ENCODE data around the gene RNASE12. TPM values are rescaled to one million over a fixed set of nuclear protein-coding genes. Genes with fewer than 3 reads are reported as not detected.
"Not testable (repeated sequence)": the region's sequence is repeated elsewhere in the genome, so short reads cannot be mapped to it uniquely, and the experiment has no call there.

RNASE12 gene
- total RNA-seq, 1 donor from 2014 or later = not detected

DNA sequence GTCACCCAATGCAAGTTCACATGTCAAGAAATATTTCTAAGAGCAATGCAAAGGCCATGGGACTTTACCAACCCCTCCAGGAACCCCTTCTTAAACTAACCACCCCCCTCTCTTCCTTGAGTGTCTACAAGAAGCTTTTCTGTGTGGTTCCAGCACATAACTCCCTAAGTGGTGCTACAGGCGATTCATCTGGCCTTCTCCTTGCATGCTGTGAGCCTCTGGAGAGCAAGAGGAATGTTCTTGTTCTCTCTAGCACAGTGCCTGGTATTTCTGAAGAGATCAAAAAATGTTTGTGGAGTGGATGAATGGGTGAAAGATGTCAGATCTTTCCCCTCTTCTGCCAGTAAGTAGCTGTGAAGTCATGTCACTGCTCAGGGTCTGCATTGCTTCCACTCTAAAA is 5.9 kb upstream of the RNASE12 start:
- no peaks in the 10 kb centered on the region for H3K9me3 ChIP-seq
- H3K36me3 ChIP-seq = no peaks in the 10 kb centered on the region
- no peaks in the 10 kb centered on the region for H3K4me1 ChIP-seq
- ATAC-seq (peak; percentile 88), DNase-seq (no peak)
- H3K4me3 ChIP-seq = no peak overlapping the region
- TF ChIP-seq, protein P1, sequence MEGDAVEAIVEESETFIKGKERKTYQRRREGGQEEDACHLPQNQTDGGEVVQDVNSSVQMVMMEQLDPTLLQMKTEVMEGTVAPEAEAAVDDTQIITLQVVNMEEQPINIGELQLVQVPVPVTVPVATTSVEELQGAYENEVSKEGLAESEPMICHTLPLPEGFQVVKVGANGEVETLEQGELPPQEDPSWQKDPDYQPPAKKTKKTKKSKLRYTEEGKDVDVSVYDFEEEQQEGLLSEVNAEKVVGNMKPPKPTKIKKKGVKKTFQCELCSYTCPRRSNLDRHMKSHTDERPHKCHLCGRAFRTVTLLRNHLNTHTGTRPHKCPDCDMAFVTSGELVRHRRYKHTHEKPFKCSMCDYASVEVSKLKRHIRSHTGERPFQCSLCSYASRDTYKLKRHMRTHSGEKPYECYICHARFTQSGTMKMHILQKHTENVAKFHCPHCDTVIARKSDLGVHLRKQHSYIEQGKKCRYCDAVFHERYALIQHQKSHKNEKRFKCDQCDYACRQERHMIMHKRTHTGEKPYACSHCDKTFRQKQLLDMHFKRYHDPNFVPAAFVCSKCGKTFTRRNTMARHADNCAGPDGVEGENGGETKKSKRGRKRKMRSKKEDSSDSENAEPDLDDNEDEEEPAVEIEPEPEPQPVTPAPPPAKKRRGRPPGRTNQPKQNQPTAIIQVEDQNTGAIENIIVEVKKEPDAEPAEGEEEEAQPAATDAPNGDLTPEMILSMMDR (IDR thresholded peaks at IDR 0.05) = no peak
- intact Hi-C loops (cut with DNase I) = no loop called here
- H3K27ac ChIP-seq = no peak overlapping the region
- no peaks in the 10 kb centered on the region for H3K27me3 ChIP-seq

DNA sequence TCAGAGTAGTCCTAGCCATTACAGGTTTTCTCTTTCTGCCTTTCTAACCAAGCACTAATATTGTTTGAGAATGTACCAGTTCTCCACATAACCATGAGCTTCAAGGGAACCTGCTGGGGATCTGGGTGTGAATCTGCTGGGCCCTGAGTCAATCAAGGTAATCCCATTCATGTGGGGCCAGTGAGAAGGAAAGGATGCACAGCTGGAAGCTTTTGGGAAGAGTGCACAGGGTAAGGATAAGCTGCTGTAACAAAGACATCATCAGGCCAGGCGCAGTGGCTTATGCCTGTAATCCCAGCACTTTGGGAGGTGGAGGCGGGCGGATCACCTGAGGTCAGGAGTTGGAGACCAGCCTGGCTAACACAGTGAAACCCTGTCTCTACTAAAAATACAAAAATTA is 4.5 kb upstream of the RNASE12 start:
- H3K27me3 ChIP-seq; intact Hi-C loops (cut with DNase I); DNase-seq; H3K4me1 ChIP-seq; ATAC-seq; H3K4me3 ChIP-seq; H3K27ac ChIP-seq; H3K9me3 ChIP-seq; H3K36me3 ChIP-seq: not testable (repeated sequence)

DNA sequence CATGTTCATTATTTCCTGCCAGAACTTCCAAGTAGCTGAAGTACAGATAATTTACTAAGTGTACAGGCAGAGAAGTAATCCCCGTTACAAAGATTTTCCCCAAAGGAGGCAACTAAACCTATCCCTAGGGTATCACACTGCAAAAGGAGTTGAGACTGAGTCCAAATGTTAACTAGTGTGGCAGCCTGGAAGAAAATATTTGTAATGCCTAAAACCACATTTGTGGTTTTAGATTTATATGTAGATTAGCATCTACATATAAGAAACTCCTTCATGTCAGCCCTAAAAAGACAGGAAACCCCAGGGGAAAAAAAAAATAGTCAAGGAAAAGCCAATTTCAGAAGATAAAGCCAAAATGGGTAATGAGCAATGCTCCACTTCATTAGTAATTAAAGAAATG is 1.4 kb upstream of the RNASE12 start:
- Histone ChIP-seq H3K27ac (no peak overlapping the region), H3K4me3 (no peak overlapping the region), H3K9me3 (no peaks in the 10 kb centered on the region), H3K36me3 (no peaks in the 10 kb centered on the region), H3K4me1 (no peaks in the 10 kb centered on the region), H3K27me3 (no peaks in the 10 kb centered on the region)
- intact Hi-C loops (cut with DNase I) = no loop called here
- ATAC-seq (no peak), DNase-seq (no peak)
- TF ChIP-seq, protein P1 (IDR thresholded peaks at IDR 0.05) = no peak

DNA sequence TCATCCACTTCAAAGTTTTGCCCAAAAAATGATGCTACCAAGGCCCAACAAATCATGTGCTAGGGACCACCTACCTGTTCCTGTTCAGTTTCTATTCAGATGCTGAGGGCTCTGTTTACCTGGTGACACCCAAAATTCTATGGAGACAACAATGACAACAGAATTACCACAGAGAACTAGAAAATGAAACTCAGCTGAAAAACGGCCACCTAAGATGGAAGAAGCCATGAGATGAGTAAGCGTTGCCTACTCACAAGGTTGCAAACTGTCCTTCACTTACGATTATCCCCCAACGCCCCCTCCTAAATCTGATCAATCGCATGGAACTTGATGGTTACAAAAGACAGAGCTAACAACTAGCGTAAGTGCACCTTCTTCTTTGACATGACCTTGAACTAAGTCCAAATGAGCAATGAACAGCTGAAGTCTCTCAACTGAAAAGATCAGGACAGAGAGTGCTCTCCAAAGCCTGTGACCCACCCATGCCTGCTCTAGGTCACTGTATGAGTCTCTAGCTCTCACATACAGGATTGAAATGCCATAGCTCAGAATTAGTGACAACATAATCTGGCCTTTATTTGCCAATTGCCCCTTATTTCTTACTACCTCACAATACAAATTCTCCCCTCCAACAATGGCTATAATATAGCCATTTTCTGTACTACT is 3.6 kb downstream of the RNASE12 start, which contains the start of gene RNASE11:
TSS of gene RNASE11 (minus strand) at position 513 of the 666 bp plus-strand sequence.
- no peak for ATAC-seq
- no peaks in the 10 kb centered on the region for H3K9me3 ChIP-seq
- H3K36me3 ChIP-seq = no peaks in the 10 kb centered on the region
- no peak within 1 kb of the TSS for H3K4me3 ChIP-seq
- H3K27ac ChIP-seq = no peak within 1 kb of the TSS
- H3K4me1 ChIP-seq = no peaks in the 10 kb centered on the region
- TF ChIP-seq, protein P1 (IDR thresholded peaks at IDR 0.05) = no peak
- no peaks in the 10 kb centered on the region for H3K27me3 ChIP-seq
- no peak for DNase-seq
- intact Hi-C loops (cut with DNase I) = no loop called here

DNA sequence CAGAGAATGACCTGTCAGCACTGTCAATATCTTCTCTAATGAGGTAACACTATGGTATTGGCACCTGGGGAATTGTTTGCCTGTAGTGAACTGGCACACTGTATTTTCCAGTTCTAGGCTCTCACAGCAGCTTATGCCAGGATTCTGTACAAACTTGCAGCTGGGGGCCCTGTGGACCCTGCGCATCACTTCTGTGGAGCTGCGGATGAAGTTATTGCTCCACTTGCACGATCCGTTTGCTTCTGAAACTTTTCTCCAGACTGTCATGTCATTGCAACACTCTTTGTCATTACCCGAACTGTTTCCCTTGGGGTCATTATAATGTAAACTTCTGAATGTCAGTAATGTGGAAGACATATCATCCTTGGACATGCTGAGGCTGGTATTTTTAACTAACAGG is 7.3 kb downstream of the RNASE12 start:
- Histone ChIP-seq H3K36me3 (no peaks in the 10 kb centered on the region), H3K4me1 (no peaks in the 10 kb centered on the region), H3K27ac (no peak overlapping the region), H3K9me3 (no peaks in the 10 kb centered on the region), H3K27me3 (no peaks in the 10 kb centered on the region), H3K4me3 (no peak overlapping the region)
- intact Hi-C loops (cut with DNase I) = no loop called here
- no peak for DNase-seq
- no peak for ATAC-seq
- TF ChIP-seq, protein P1 (IDR thresholded peaks at IDR 0.05) = no peak

DNA sequence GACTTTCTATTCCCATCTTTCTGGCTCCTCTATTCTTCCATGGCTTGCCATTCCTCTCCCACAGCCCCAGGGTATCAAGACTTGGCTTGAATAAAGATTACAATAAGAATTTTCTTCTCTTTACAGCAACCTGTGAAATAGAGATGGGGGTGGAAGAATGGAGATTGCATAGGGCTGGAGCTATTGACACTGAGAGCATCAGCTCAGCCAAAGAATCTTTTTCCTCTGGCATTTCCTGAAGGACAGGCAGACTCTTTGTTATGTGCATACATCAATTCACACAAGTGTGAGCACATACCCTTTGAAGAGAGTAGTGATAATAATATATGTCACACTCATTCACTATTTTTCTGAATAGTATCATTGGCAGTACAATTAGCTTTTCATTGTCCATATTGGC is 8.0 kb downstream of the RNASE12 start:
- intact Hi-C loops (cut with DNase I) = no loop called here
- no peaks in the 10 kb centered on the region for H3K27me3 ChIP-seq
- H3K36me3 ChIP-seq = no peaks in the 10 kb centered on the region
- no peak overlapping the region for H3K27ac ChIP-seq
- no peak for ATAC-seq
- TF ChIP-seq, protein P1 (IDR thresholded peaks at IDR 0.05) = no peak
- no peak for DNase-seq
- H3K4me1 ChIP-seq = no peaks in the 10 kb centered on the region
- no peaks in the 10 kb centered on the region for H3K9me3 ChIP-seq
- no peak overlapping the region for H3K4me3 ChIP-seq

Data from upper lobe of right lung (tissue), 1 donor.